H9 (cell line): ENCODE measurements around the gene UBN2. TPM values are rescaled to one million over a fixed set of nuclear protein-coding genes. Genes with fewer than 3 reads are reported as not detected.

Experiments used
- DNase-seq: peaks from one replicate; pipeline ENCODE4 v3.0.0-alpha.2; 2017
- H2AFZ ChIP-seq: one replicate; pipeline ENCODE4 v1.6.1; 2013; ENCODE audit warnings: mild to moderate bottlenecking, low read length, control low read depth, moderate library complexity
- H2AK5ac ChIP-seq: 2 replicates; pipeline ENCODE4 v1.6.1; 2013; ENCODE audit warnings: low read length, control low read depth, mixed read lengths; ENCODE audit not compliant: insufficient read length
- H2BK120ac ChIP-seq: one replicate; pipeline ENCODE4 v1.6.1; 2013; ENCODE audit warnings: low read depth, mild to moderate bottlenecking, low read length, control low read depth, inconsistent platforms; ENCODE audit not compliant: poor library complexity, severe bottlenecking
- H2BK12ac ChIP-seq: 2 replicates; pipeline ENCODE4 v1.6.1; 2013; ENCODE audit warnings: low read length, control low read depth, mixed read lengths, low read depth; ENCODE audit not compliant: insufficient read length
- H2BK15ac ChIP-seq: 2 replicates; pipeline ENCODE4 v1.6.1; 2013; ENCODE audit warnings: low read depth, low read length, control low read depth
- H2BK20ac ChIP-seq: one replicate; pipeline ENCODE4 v1.6.1; 2013; ENCODE audit warnings: low read depth, mild to moderate bottlenecking, low read length, control low read depth, inconsistent platforms; ENCODE audit not compliant: poor library complexity, severe bottlenecking
- H2BK5ac ChIP-seq: 2 replicates; pipeline ENCODE4 v1.6.1; 2013; ENCODE audit warnings: low read length, control low read depth, mixed read lengths; ENCODE audit not compliant: insufficient read length
- H3K14ac ChIP-seq: 2 replicates; pipeline ENCODE4 v1.6.1; 2013; ENCODE audit warnings: low read length, control low read depth; ENCODE audit not compliant: insufficient read depth
- H3K18ac ChIP-seq: 2 replicates; pipeline ENCODE4 v1.6.1; 2013; ENCODE audit warnings: low read depth, mild to moderate bottlenecking, mixed read lengths, low read length, control low read depth; ENCODE audit not compliant: insufficient read length
- H3K23ac ChIP-seq: 2 replicates; pipeline ENCODE4 v1.6.1; 2013; ENCODE audit warnings: low read length, control low read depth, mixed read lengths, low read depth; ENCODE audit not compliant: insufficient read length
- H3K23me2 ChIP-seq: 2 replicates; pipeline ENCODE4 v1.6.1; 2013; ENCODE audit warnings: low read depth, mild to moderate bottlenecking, mixed read lengths, low read length, control low read depth; ENCODE audit not compliant: insufficient read length, poor library complexity, severe bottlenecking
- H3K27ac ChIP-seq: 2 replicates; pipeline ENCODE4 v1.5.1; 2013; ENCODE audit warnings: low read length, control low read depth, mixed read lengths, low read depth; ENCODE audit not compliant: insufficient read length
- H3K27me3 ChIP-seq: 2 replicates; pipeline ENCODE4 v1.6.1; 2013; ENCODE audit warnings: low read length, control low read depth, inconsistent platforms; ENCODE audit not compliant: insufficient read depth
- H3K4ac ChIP-seq: 2 replicates; pipeline ENCODE4 v1.6.1; 2013; ENCODE audit warnings: low read depth, mild to moderate bottlenecking, control low read depth, inconsistent platforms, low read length, moderate library complexity
- H3K4me1 ChIP-seq: 2 replicates; pipeline ENCODE4 v1.6.1; 2013; ENCODE audit warnings: low read length, control low read depth, inconsistent platforms; ENCODE audit not compliant: insufficient read depth
- H3K4me2 ChIP-seq: 2 replicates; pipeline ENCODE4 v1.6.1; 2013; ENCODE audit warnings: low read length, control low read depth, mixed read lengths; ENCODE audit not compliant: insufficient read length, insufficient read depth
- H3K56ac ChIP-seq: 2 replicates; pipeline ENCODE4 v1.6.1; 2013; ENCODE audit warnings: low read depth, mild to moderate bottlenecking, mixed read lengths, low read length, control low read depth; ENCODE audit not compliant: insufficient read length
- H3K79me1 ChIP-seq: 2 replicates; pipeline ENCODE4 v1.6.1; 2013; ENCODE audit warnings: low read depth, mild to moderate bottlenecking, moderate library complexity, low read length, control low read depth, inconsistent platforms; ENCODE audit not compliant: insufficient read depth, poor library complexity, severe bottlenecking
- H3K79me2 ChIP-seq: 2 replicates; pipeline ENCODE4 v1.6.1; 2013; ENCODE audit warnings: low read length, control low read depth, inconsistent platforms; ENCODE audit not compliant: insufficient read depth
- H3K9ac ChIP-seq: 2 replicates; pipeline ENCODE4 v1.6.1; 2013; ENCODE audit warnings: low read length, control low read depth, mixed read lengths; ENCODE audit not compliant: insufficient read length; ENCODE audit errors: extremely low read depth
- H3K9me3 ChIP-seq: one replicate; pipeline ENCODE4 v1.6.1; 2013; ENCODE audit warnings: low read depth, low read length, inconsistent platforms; ENCODE audit not compliant: control insufficient read depth
- H3T11ph ChIP-seq: one replicate; pipeline ENCODE4 v1.6.1; 2013; ENCODE audit warnings: mild to moderate bottlenecking, low read length, control low read depth, inconsistent platforms
- H4K20me1 ChIP-seq: one replicate; pipeline ENCODE4 v1.6.1; 2013; ENCODE audit not compliant: control insufficient read depth, insufficient read length, insufficient read depth
- H4K5ac ChIP-seq: 2 replicates; pipeline ENCODE4 v1.6.1; 2013; ENCODE audit warnings: low read depth, mild to moderate bottlenecking, mixed read lengths, low read length, control low read depth; ENCODE audit not compliant: insufficient read length
- H4K8ac ChIP-seq: replicated peaks from 2 replicates; pipeline ENCODE4 v1.6.1; 2013; ENCODE audit warnings: low read length, control low read depth, mixed read lengths, low read depth; ENCODE audit not compliant: insufficient read length
- H4K91ac ChIP-seq: 2 replicates; pipeline ENCODE4 v1.6.1; 2013; ENCODE audit warnings: low read depth, mild to moderate bottlenecking, moderate library complexity, mixed read lengths, low read length, control low read depth; ENCODE audit not compliant: insufficient read length
- H3K27ac Mint-ChIP-seq, 3 experiments: 2 replicates in 2 of 3; 3 replicates in 1 of 3; pipeline ENCODE4 v1.8.0; 2020 to 2021; ENCODE audit warnings: mixed read lengths in 3 of 3, mild to moderate bottlenecking in 1 of 3, moderate library complexity in 1 of 3
- H3K27me3 Mint-ChIP-seq: 2 replicates; pipeline ENCODE4 v1.8.0; 2021; ENCODE audit warnings: low read depth, mild to moderate bottlenecking, moderate library complexity, mixed read lengths
- H3K36me3 Mint-ChIP-seq, 3 experiments: 2 replicates in 2 of 3; 3 replicates in 1 of 3; pipeline ENCODE4 v1.8.0; 2020 to 2021; ENCODE audit warnings: low read depth in 3 of 3, mixed read lengths in 3 of 3; ENCODE audit not compliant: insufficient read depth in 1 of 3
- H3K4me1 Mint-ChIP-seq, 2 experiments: 2 replicates each; pipeline ENCODE4 v1.8.0; 2020; ENCODE audit warnings: mixed read lengths in 2 of 2
- H3K4me3 Mint-ChIP-seq, 2 experiments: 2 replicates in 1 of 2; 3 replicates in 1 of 2; pipeline ENCODE4 v1.8.0; 2020 to 2021; ENCODE audit warnings: mild to moderate bottlenecking in 2 of 2, mixed read lengths in 2 of 2, moderate library complexity in 1 of 2
- H3K9me3 Mint-ChIP-seq, 2 experiments: 2 replicates in 1 of 2; 3 replicates in 1 of 2; pipeline ENCODE4 v1.8.0; 2020; ENCODE audit warnings: mild to moderate bottlenecking in 2 of 2, mixed read lengths in 2 of 2, moderate library complexity in 1 of 2
- WGBS: extraction: QIAGEN DNeasy Blood & Tissue Kit; methylation state at CpG from one replicate; pipeline ENCODE4 v1.1.7; 2013; ENCODE audit warnings: missing lambda C conversion rate, low lambda C conversion rate, mixed read lengths; ENCODE audit not compliant: insufficient read length; ENCODE audit errors: extremely low coverage; 5-methylcytosine and 5-hydroxymethylcytosine counted together
- total RNA-seq: library from RNA; stranded (reverse); gene quantifications from 2 replicates; pipeline ENCODE4 v1.2.1, GENCODE V29; 2021
- TF ChIP-seq, protein P1 (sequence below): fragments of 200-600 bp; sonication (generic); conservative IDR thresholded peaks from 3 replicates; pipeline ENCODE4 v1.8.0; 2021; ENCODE audit warnings: antibody characterized with exemption, mild to moderate bottlenecking

The UBN2 gene
- total RNA-seq, 1 experiment from 2014 or later, result 27.6 TPM

DNA sequence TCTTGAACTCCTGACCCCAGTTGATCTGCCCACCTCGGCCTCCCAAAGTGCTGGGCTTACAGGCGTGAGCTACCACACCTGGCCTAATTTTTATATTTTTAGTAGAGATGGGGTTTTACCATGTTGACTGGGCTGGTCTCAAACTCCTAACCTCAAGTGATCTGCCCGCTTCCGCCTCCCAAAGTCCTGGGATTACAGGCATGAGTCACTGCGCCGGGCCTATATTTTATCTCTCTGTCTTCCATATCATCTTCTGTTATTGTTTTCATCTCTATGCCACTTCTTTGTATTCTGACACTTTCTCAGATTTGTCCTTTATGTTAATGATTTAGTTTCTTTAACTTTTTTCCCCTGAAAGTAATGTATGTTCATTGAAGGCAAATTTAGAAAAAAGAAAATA, 55.1 kb downstream of the UBN2 start:
- Histone ChIP-seq H4K5ac (no peak overlapping the region), H2BK20ac (no peak overlapping the region), H2BK12ac (no peak overlapping the region), H3K79me1 (no peaks in the 10 kb centered on the region), H3K27me3 (no peaks in the 10 kb centered on the region), H3K4me2 (no peak overlapping the region), H4K8ac (no peak overlapping the region), H3K18ac (no peak overlapping the region), H3K23ac (no peak overlapping the region), H3K9me3 (no peaks in the 10 kb centered on the region), H3K56ac (no peak overlapping the region), H3T11ph (no peak overlapping the region), H2BK15ac (no peak overlapping the region), H3K4ac (no peak overlapping the region), H3K27ac (no peak overlapping the region), H2AK5ac (no peak overlapping the region), H2AFZ (no peak overlapping the region), H2BK5ac (no peak overlapping the region), H3K4me1 (no peaks in the 10 kb centered on the region), H3K23me2 (no peaks in the 10 kb centered on the region), H2BK120ac (no peak overlapping the region), H3K14ac (no peak overlapping the region), H3K9ac (no peak overlapping the region), H4K91ac (no peak overlapping the region), H3K79me2 (no peaks in the 10 kb centered on the region), H4K20me1 (no peaks in the 10 kb centered on the region)
- Mint-ChIP-seq H3K27ac (no peak overlapping the region), H3K9me3 (no peaks in the 10 kb centered on the region), H3K4me3 (no peak overlapping the region), H3K27me3 (no peaks in the 10 kb centered on the region), H3K36me3 (peaks cover 20 to 34% (median 31%) of the 10 kb centered on the region in 3 experiments; a peak in 6 of 7 replicates), H3K4me1 (no peaks in the 10 kb centered on the region)
- whole genome bisulfite sequencing, result no CpG with 5 or more reads among the region's 6 CpGs
- DNase-seq, result no peak
- TF ChIP-seq, protein P1, sequence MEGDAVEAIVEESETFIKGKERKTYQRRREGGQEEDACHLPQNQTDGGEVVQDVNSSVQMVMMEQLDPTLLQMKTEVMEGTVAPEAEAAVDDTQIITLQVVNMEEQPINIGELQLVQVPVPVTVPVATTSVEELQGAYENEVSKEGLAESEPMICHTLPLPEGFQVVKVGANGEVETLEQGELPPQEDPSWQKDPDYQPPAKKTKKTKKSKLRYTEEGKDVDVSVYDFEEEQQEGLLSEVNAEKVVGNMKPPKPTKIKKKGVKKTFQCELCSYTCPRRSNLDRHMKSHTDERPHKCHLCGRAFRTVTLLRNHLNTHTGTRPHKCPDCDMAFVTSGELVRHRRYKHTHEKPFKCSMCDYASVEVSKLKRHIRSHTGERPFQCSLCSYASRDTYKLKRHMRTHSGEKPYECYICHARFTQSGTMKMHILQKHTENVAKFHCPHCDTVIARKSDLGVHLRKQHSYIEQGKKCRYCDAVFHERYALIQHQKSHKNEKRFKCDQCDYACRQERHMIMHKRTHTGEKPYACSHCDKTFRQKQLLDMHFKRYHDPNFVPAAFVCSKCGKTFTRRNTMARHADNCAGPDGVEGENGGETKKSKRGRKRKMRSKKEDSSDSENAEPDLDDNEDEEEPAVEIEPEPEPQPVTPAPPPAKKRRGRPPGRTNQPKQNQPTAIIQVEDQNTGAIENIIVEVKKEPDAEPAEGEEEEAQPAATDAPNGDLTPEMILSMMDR, result no peak
